ENCODE data around the gene ZMYND10. TPM values are rescaled to one million over a fixed set of nuclear protein-coding genes. Genes with fewer than 3 reads are reported as not detected.

ZMYND10 gene
- total and polyA plus RNA-seq, 4 donors: 8.8 to 54.1 (median 34.8) TPM

GRCh38 chr3:50292159-50293078 is 53.1 kb downstream of the ZMYND10 start, which contains the start of gene IFRD2:
IFRD2 (minus strand) TSS chr3:50292429; CDS start chr3:50292274, 155 bp downstream.
- Histone ChIP-seq H3K36me3 (ENCODE audit: control insufficient read depth, insufficient read depth, low read length) (peaks cover 58% of the 10 kb centered on the region), H3K4me1 (ENCODE audit: control insufficient read depth, insufficient read depth, low read length) (peaks cover 31% of the 10 kb centered on the region), H3K27ac (ENCODE audit: low read depth, low read length) (peak within 1 kb of the TSS; percentile 87), H3K4me3 (ENCODE audit: low read depth, low read length) (peak within 1 kb of the TSS; percentile 82), H3K27me3 (ENCODE audit: control insufficient read depth, insufficient read depth, low read length) (no peaks in the 10 kb centered on the region), H3K9me3 (ENCODE audit: control insufficient read depth, insufficient read depth, low read length) (no peaks in the 10 kb centered on the region)
- peak; percentile 86 to 99 (median 94) for DNase-seq (ENCODE audit: low read depth in 4 of 6, low spot score in 6 of 6)
- WGBS (ENCODE audit: insufficient coverage): 2% methylated on average over 66 of the region's 67 CpGs

Other genes starting within 250 kb of the ZMYND10 start
- gene SEMA3F, start 190.4 kb downstream of the ZMYND10 start, total RNA-seq: 10 to 100 TPM in 1 of 2 donors, 1 to 10 TPM in 1; 9.1 to 17.1 TPM
- 10 to 100 TPM; 11.3 to 21.8 TPM for gene SEMA3F, start 190.4 kb downstream of the ZMYND10 start, polyA plus RNA-seq (ENCODE audit: insufficient read length in 2 of 2)
- gene GNAT1, start 154.1 kb downstream of the ZMYND10 start, total RNA-seq: not detected
- under 1 TPM; 0.29 to 0.72 TPM for gene GNAT1, start 154.1 kb downstream of the ZMYND10 start, polyA plus RNA-seq (ENCODE audit: insufficient read length in 2 of 2)
- 10 to 100 TPM; 10.5 to 51.0 TPM for gene SLC38A3, start 140.5 kb downstream of the ZMYND10 start, total RNA-seq
- 10 to 100 TPM; 59.6 to 71.5 TPM for gene SLC38A3, start 140.5 kb downstream of the ZMYND10 start, polyA plus RNA-seq (ENCODE audit: insufficient read length in 2 of 2)
- gene GNAI2, start 109.5 kb downstream of the ZMYND10 start, total RNA-seq: 100 to 1,000 TPM; 123 to 236 TPM
- 100 to 1,000 TPM; 293 to 308 TPM for gene GNAI2, start 109.5 kb downstream of the ZMYND10 start, polyA plus RNA-seq (ENCODE audit: insufficient read length in 2 of 2)
- 100 to 1,000 TPM in 1 of 2 donors, 10 to 100 TPM in 1; 41.2 to 139 TPM for gene SEMA3B, start 76.6 kb downstream of the ZMYND10 start, total RNA-seq
- 10 to 100 TPM; 19.1 to 87.4 TPM for gene SEMA3B, start 76.6 kb downstream of the ZMYND10 start, polyA plus RNA-seq (ENCODE audit: insufficient read length in 2 of 2)
- under 1 TPM in 1 of 2 donors, not detected in 1; 0.44 TPM for gene LSMEM2, start 66.6 kb downstream of the ZMYND10 start, total RNA-seq
- 1 to 10 TPM in 1 of 2 donors, under 1 TPM in 1; 0.43 to 1.1 TPM for gene LSMEM2, start 66.6 kb downstream of the ZMYND10 start, polyA plus RNA-seq (ENCODE audit: insufficient read length in 2 of 2)
- 10 to 100 TPM; 15.0 to 40.3 TPM for gene IFRD2, start 53.3 kb downstream of the ZMYND10 start, total RNA-seq
- gene IFRD2, start 53.3 kb downstream of the ZMYND10 start, polyA plus RNA-seq (ENCODE audit: insufficient read length in 2 of 2): 10 to 100 TPM; 30.6 to 34.5 TPM
- 1 to 10 TPM; 4.2 to 9.7 TPM for gene HYAL3, start 46.3 kb downstream of the ZMYND10 start, total RNA-seq
- 10 to 100 TPM; 14.1 to 14.2 TPM for gene HYAL3, start 46.3 kb downstream of the ZMYND10 start, polyA plus RNA-seq (ENCODE audit: insufficient read length in 2 of 2)
- 10 to 100 TPM in 1 of 2 donors, 1 to 10 TPM in 1; 4.6 to 12.8 TPM for gene NAA80, start 46.3 kb downstream of the ZMYND10 start, total RNA-seq
- gene NAA80, start 46.3 kb downstream of the ZMYND10 start, polyA plus RNA-seq (ENCODE audit: insufficient read length in 2 of 2): 10 to 100 TPM; 14.3 to 24.4 TPM
- 1 to 10 TPM in 1 of 2 donors, under 1 TPM in 1; 0.69 to 3.2 TPM for gene HYAL1, start 42.2 kb downstream of the ZMYND10 start, total RNA-seq
- gene HYAL1, start 42.2 kb downstream of the ZMYND10 start, polyA plus RNA-seq (ENCODE audit: insufficient read length in 2 of 2): 1 to 10 TPM; 1.4 to 4.1 TPM
- 10 to 100 TPM; 30.0 to 92.3 TPM for gene HYAL2, start 23.0 kb downstream of the ZMYND10 start, total RNA-seq
- gene HYAL2, start 23.0 kb downstream of the ZMYND10 start, polyA plus RNA-seq (ENCODE audit: insufficient read length in 2 of 2): 10 to 100 TPM; 35.9 to 40.3 TPM
- gene TUSC2, start 17.5 kb downstream of the ZMYND10 start, total RNA-seq: 10 to 100 TPM; 17.0 to 25.9 TPM
- gene TUSC2, start 17.5 kb downstream of the ZMYND10 start, polyA plus RNA-seq (ENCODE audit: insufficient read length in 2 of 2): 10 to 100 TPM; 48.5 to 50.7 TPM
- gene RASSF1, start 4.9 kb downstream of the ZMYND10 start, total RNA-seq: 10 to 100 TPM; 17.7 to 25.4 TPM
- gene RASSF1, start 4.9 kb downstream of the ZMYND10 start, polyA plus RNA-seq (ENCODE audit: insufficient read length in 2 of 2): 10 to 100 TPM; 24.2 to 29.2 TPM
- gene NPRL2, start 5.0 kb upstream of the ZMYND10 start, total RNA-seq: 10 to 100 TPM; 22.6 to 33.2 TPM
- gene NPRL2, start 5.0 kb upstream of the ZMYND10 start, polyA plus RNA-seq (ENCODE audit: insufficient read length in 2 of 2): 10 to 100 TPM; 40.9 to 43.8 TPM
- gene CYB561D2, start 5.1 kb upstream of the ZMYND10 start, total RNA-seq: 10 to 100 TPM; 15.3 to 15.5 TPM
- 10 to 100 TPM; 14.8 to 16.1 TPM for gene CYB561D2, start 5.1 kb upstream of the ZMYND10 start, polyA plus RNA-seq (ENCODE audit: insufficient read length in 2 of 2)
- gene TMEM115, start 13.8 kb upstream of the ZMYND10 start, total RNA-seq: 10 to 100 TPM; 21.6 to 49.6 TPM
- 10 to 100 TPM; 44.0 to 44.8 TPM for gene TMEM115, start 13.8 kb upstream of the ZMYND10 start, polyA plus RNA-seq (ENCODE audit: insufficient read length in 2 of 2)
- gene CACNA2D2, start 157.9 kb upstream of the ZMYND10 start, total RNA-seq: 10 to 100 TPM; 11.6 to 27.0 TPM
- 10 to 100 TPM; 49.6 to 59.2 TPM for gene CACNA2D2, start 157.9 kb upstream of the ZMYND10 start, polyA plus RNA-seq (ENCODE audit: insufficient read length in 2 of 2)
- 10 to 100 TPM; 22.6 to 28.8 TPM for gene C3orf18, start 222.0 kb upstream of the ZMYND10 start, total RNA-seq
- gene C3orf18, start 222.0 kb upstream of the ZMYND10 start, polyA plus RNA-seq (ENCODE audit: insufficient read length in 2 of 2): 10 to 100 TPM; 32.2 to 43.6 TPM
- 10 to 100 TPM in 1 of 2 donors, 1 to 10 TPM in 1; 4.3 to 23.7 TPM for gene HEMK1, start 223.8 kb upstream of the ZMYND10 start, total RNA-seq
- 10 to 100 TPM; 16.9 to 18.6 TPM for gene HEMK1, start 223.8 kb upstream of the ZMYND10 start, polyA plus RNA-seq (ENCODE audit: insufficient read length in 2 of 2)

All from spinal cord (tissue), 10 donors.